Liver (tissue), 9 donors: Measurements from ENCODE around the gene TMEM178A. TPM values are rescaled to one million over a fixed set of nuclear protein-coding genes. Genes with fewer than 3 reads are reported as not detected.

Source experiments
- DNase-seq: peaks from one replicate; pipeline ENCODE4 v3.0.0-alpha.2; 2017; ENCODE audit warnings: low spot score
- H3K27ac ChIP-seq, 2 donors: one replicate each; pipeline ENCODE4 v1.7.0; 2013; ENCODE audit warnings: inconsistent platforms in 2 of 2, low read length in 2 of 2, control low read depth in 1 of 2, low read depth in 1 of 2, mild to moderate bottlenecking in 1 of 2
- H3K27me3 ChIP-seq, 4 donors: one replicate each; pipeline versions ENCODE4 v1.6.1 to v1.7.0; 2013; ENCODE audit warnings: low read length in 3 of 4, inconsistent platforms in 1 of 4, mild to moderate bottlenecking in 1 of 4, moderate library complexity in 1 of 4; ENCODE audit not compliant: control insufficient read depth in 4 of 4, insufficient read depth in 4 of 4
- H3K36me3 ChIP-seq, 4 donors: one replicate each; pipeline versions ENCODE4 v1.6.1 to v1.7.0; 2013; ENCODE audit warnings: low read length in 3 of 4, mild to moderate bottlenecking in 3 of 4, low read depth in 1 of 4, moderate library complexity in 1 of 4; ENCODE audit not compliant: control insufficient read depth in 4 of 4, insufficient read depth in 3 of 4
- H3K4me1 ChIP-seq, 4 donors: one replicate each; pipeline versions ENCODE4 v1.6.1 to v1.7.0; 2013; ENCODE audit warnings: low read length in 3 of 4, mild to moderate bottlenecking in 3 of 4, moderate library complexity in 1 of 4; ENCODE audit not compliant: control insufficient read depth in 4 of 4, insufficient read depth in 4 of 4
- H3K4me3 ChIP-seq, 3 donors: one replicate each; pipeline versions ENCODE4 v1.6.1 to v1.7.0; 2013; ENCODE audit warnings: low read length in 3 of 3, control low read depth in 1 of 3, low read depth in 1 of 3, mild to moderate bottlenecking in 1 of 3
- H3K9ac ChIP-seq, 2 donors: one replicate each; pipeline ENCODE4 v1.7.0; 2013; ENCODE audit warnings: low read length in 2 of 2, mild to moderate bottlenecking in 2 of 2, moderate library complexity in 2 of 2, control low read depth in 1 of 2, low read depth in 1 of 2
- H3K9me3 ChIP-seq, 4 donors: one replicate each; pipeline versions ENCODE4 v1.6.1 to v1.7.0; 2013; ENCODE audit warnings: low read length in 3 of 4; ENCODE audit not compliant: control insufficient read depth in 4 of 4
- FOXA1 ChIP-seq: IDR thresholded peaks from 2 replicates; pipeline ENCODE4 v1.6.1; 2016; ENCODE audit warnings: antibody characterized with exemption
- FOXA2 ChIP-seq: IDR thresholded peaks from 2 replicates; pipeline ENCODE4 v1.6.1; 2016; ENCODE audit warnings: antibody characterized with exemption
- GABPA ChIP-seq, 2 donors: IDR thresholded peaks in 1 of 2; conservative IDR thresholded peaks in 1 of 2; 2 replicates each; pipeline ENCODE4 v1.6.1; 2016; ENCODE audit warnings: antibody characterized with exemption in 2 of 2, mild to moderate bottlenecking in 1 of 2, moderate library complexity in 1 of 2
- HNF4A ChIP-seq, 2 donors: conservative IDR thresholded peaks; 2 replicates each; pipeline ENCODE4 v1.6.1; 2016; ENCODE audit warnings: antibody characterized with exemption in 2 of 2, mild to moderate bottlenecking in 2 of 2
- HNF4G ChIP-seq: IDR thresholded peaks from 2 replicates; pipeline ENCODE4 v1.6.1; 2016; ENCODE audit warnings: antibody characterized with exemption
- JUND ChIP-seq, 2 donors: IDR thresholded peaks; 2 replicates each; pipeline ENCODE4 v1.6.1; 2016; ENCODE audit warnings: antibody characterized with exemption in 2 of 2
- NR2F2 ChIP-seq: IDR thresholded peaks from 2 replicates; pipeline ENCODE4 v1.6.1; 2016; ENCODE audit warnings: antibody characterized with exemption
- RAD21 ChIP-seq, 2 donors: IDR thresholded peaks; 2 replicates each; pipeline ENCODE4 v1.6.1; 2016; ENCODE audit warnings: antibody characterized with exemption in 2 of 2, mild to moderate bottlenecking in 2 of 2
- RXRA ChIP-seq, 2 donors: IDR thresholded peaks; 2 replicates each; pipeline ENCODE4 v1.6.1; 2017 to 2018; ENCODE audit warnings: antibody characterized with exemption in 2 of 2, mild to moderate bottlenecking in 1 of 2
- SP1 ChIP-seq: IDR thresholded peaks from 2 replicates; pipeline ENCODE4 v1.6.1; 2018; ENCODE audit warnings: antibody characterized with exemption, mild to moderate bottlenecking
- TAF1 ChIP-seq: conservative IDR thresholded peaks from 2 replicates; pipeline ENCODE4 v1.6.1; 2016; ENCODE audit warnings: antibody characterized with exemption, mild to moderate bottlenecking
- YY1 ChIP-seq: IDR thresholded peaks from 2 replicates; pipeline ENCODE4 v1.6.1; 2016; ENCODE audit warnings: antibody characterized with exemption, mild to moderate bottlenecking
- WGBS: extraction: QIAGEN DNeasy Blood & Tissue Kit; methylation state at CpG from one replicate; pipeline ENCODE4 v1.1.7; 2013; 5-methylcytosine and 5-hydroxymethylcytosine counted together
- polyA plus RNA-seq, 2 donors: library from polyadenylated mRNA; stranded (reverse) in 1 of 2; unstranded in 1 of 2; fragments of 200-250 nt in 1 of 2; fragments of >200 nt in 1 of 2; fragmentation: Nextera tagmentation in 1 of 2; extraction: Ambion mirVana in 1 of 2; gene quantifications; one replicate each; pipeline versions ENCODE4 v1.2.1 to v1.2.3, GENCODE V29; 2013 to 2015
- total RNA-seq, 2 donors: library from RNA; depleted of rRNA; stranded (reverse); fragments of >200 nt; gene quantifications; one replicate each; pipeline ENCODE4 v1.2.3, GENCODE V29; 2014
- TF ChIP-seq, protein P1 (sequence below): IDR thresholded peaks from 2 replicates; pipeline ENCODE4 v1.6.1; 2016; ENCODE audit warnings: antibody characterized with exemption
- TF ChIP-seq, protein P2 (sequence below): IDR thresholded peaks from 2 replicates; pipeline ENCODE4 v1.6.1; 2016; ENCODE audit warnings: antibody characterized with exemption, mild to moderate bottlenecking
- TF ChIP-seq, protein P3 (sequence below): fragments of 150-350 bp; IDR thresholded peaks from 2 replicates; pipeline ENCODE4 v1.5.1; 2017; ENCODE audit warnings: improper control_type of control experiment, low read depth, low read length; ENCODE audit not compliant: missing input control
- TF ChIP-seq, protein P4 (sequence below): IDR thresholded peaks from 2 replicates; pipeline ENCODE4 v1.6.1; 2016; ENCODE audit warnings: antibody characterized with exemption
- TF ChIP-seq, protein P5 (sequence below): IDR thresholded peaks from 2 replicates; pipeline ENCODE4 v1.6.1; 2016; ENCODE audit warnings: antibody characterized with exemption
- donor health status: healthy.
- donor health status: healthy.
- donor health status: healthy.
- donor health status: healthy.
- donor health status: healthy.

TMEM178A gene
- total and polyA plus RNA-seq, 4 donors, result 0.21 to 0.64 (median 0.49) TPM

DNA sequence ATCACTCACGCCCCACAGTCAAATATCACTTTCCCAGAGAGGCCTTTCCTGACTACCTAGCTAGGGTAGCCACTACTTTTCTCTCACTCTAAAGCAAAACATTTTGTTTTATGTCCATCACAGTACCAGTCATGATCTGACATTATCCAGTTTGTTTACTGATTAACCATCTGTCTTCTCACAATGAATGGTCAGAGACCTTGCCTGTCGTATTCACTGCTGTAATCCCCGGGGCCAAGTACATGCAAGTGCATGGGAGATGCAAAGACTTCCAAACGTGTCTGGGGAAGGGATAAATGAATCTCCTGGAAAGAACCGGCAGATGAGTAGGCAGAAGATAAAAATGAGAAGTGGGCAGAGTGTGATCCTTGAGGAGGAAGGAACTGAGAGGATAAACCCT is 73.7 kb downstream of the TMEM178A start:
- Histone ChIP-seq H3K36me3 (peaks cover 1 to 44% (median 13%) of the 10 kb centered on the region in 4 donors), H3K9me3 (no peaks in the 10 kb centered on the region), H3K4me1 (no peaks in the 10 kb centered on the region), H3K9ac (no peak overlapping the region), H3K27ac (no peak overlapping the region), H3K27me3 (no peaks in the 10 kb centered on the region), H3K4me3 (no peak overlapping the region)
- 73% methylated on average over 5 of the region's 5 CpGs for WGBS
- no peak for TF ChIP-seq SP1
- no peak for TF ChIP-seq FOXA2
- TF ChIP-seq GABPA (IDR thresholded peaks at IDR 0.05 in 1 of 2, conservative IDR thresholded peaks at IDR 0.05 in 1 of 2), result no peak
- no peak for TF ChIP-seq YY1
- TF ChIP-seq, protein P1, sequence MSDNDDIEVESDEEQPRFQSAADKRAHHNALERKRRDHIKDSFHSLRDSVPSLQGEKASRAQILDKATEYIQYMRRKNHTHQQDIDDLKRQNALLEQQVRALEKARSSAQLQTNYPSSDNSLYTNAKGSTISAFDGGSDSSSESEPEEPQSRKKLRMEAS, result no peak
- TF ChIP-seq, protein P2, sequence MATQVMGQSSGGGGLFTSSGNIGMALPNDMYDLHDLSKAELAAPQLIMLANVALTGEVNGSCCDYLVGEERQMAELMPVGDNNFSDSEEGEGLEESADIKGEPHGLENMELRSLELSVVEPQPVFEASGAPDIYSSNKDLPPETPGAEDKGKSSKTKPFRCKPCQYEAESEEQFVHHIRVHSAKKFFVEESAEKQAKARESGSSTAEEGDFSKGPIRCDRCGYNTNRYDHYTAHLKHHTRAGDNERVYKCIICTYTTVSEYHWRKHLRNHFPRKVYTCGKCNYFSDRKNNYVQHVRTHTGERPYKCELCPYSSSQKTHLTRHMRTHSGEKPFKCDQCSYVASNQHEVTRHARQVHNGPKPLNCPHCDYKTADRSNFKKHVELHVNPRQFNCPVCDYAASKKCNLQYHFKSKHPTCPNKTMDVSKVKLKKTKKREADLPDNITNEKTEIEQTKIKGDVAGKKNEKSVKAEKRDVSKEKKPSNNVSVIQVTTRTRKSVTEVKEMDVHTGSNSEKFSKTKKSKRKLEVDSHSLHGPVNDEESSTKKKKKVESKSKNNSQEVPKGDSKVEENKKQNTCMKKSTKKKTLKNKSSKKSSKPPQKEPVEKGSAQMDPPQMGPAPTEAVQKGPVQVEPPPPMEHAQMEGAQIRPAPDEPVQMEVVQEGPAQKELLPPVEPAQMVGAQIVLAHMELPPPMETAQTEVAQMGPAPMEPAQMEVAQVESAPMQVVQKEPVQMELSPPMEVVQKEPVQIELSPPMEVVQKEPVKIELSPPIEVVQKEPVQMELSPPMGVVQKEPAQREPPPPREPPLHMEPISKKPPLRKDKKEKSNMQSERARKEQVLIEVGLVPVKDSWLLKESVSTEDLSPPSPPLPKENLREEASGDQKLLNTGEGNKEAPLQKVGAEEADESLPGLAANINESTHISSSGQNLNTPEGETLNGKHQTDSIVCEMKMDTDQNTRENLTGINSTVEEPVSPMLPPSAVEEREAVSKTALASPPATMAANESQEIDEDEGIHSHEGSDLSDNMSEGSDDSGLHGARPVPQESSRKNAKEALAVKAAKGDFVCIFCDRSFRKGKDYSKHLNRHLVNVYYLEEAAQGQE, result no peak
- TF ChIP-seq TAF1, result no peak
- no peak for TF ChIP-seq NR2F2
- TF ChIP-seq, protein P3, sequence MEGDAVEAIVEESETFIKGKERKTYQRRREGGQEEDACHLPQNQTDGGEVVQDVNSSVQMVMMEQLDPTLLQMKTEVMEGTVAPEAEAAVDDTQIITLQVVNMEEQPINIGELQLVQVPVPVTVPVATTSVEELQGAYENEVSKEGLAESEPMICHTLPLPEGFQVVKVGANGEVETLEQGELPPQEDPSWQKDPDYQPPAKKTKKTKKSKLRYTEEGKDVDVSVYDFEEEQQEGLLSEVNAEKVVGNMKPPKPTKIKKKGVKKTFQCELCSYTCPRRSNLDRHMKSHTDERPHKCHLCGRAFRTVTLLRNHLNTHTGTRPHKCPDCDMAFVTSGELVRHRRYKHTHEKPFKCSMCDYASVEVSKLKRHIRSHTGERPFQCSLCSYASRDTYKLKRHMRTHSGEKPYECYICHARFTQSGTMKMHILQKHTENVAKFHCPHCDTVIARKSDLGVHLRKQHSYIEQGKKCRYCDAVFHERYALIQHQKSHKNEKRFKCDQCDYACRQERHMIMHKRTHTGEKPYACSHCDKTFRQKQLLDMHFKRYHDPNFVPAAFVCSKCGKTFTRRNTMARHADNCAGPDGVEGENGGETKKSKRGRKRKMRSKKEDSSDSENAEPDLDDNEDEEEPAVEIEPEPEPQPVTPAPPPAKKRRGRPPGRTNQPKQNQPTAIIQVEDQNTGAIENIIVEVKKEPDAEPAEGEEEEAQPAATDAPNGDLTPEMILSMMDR, result no peak
- TF ChIP-seq FOXA1, result no peak
- TF ChIP-seq HNF4A (conservative IDR thresholded peaks at IDR 0.05), result no peak
- TF ChIP-seq JUND (IDR thresholded peaks at IDR 0.05), result no peak
- no peak for TF ChIP-seq RXRA (IDR thresholded peaks at IDR 0.05)
- no peak for TF ChIP-seq RAD21 (IDR thresholded peaks at IDR 0.05)
- TF ChIP-seq, protein P4, sequence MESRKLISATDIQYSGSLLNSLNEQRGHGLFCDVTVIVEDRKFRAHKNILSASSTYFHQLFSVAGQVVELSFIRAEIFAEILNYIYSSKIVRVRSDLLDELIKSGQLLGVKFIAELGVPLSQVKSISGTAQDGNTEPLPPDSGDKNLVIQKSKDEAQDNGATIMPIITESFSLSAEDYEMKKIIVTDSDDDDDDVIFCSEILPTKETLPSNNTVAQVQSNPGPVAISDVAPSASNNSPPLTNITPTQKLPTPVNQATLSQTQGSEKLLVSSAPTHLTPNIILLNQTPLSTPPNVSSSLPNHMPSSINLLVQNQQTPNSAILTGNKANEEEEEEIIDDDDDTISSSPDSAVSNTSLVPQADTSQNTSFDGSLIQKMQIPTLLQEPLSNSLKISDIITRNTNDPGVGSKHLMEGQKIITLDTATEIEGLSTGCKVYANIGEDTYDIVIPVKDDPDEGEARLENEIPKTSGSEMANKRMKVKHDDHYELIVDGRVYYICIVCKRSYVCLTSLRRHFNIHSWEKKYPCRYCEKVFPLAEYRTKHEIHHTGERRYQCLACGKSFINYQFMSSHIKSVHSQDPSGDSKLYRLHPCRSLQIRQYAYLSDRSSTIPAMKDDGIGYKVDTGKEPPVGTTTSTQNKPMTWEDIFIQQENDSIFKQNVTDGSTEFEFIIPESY, result no peak
- no peak for TF ChIP-seq HNF4G
- DNase-seq, result no peak

DNA sequence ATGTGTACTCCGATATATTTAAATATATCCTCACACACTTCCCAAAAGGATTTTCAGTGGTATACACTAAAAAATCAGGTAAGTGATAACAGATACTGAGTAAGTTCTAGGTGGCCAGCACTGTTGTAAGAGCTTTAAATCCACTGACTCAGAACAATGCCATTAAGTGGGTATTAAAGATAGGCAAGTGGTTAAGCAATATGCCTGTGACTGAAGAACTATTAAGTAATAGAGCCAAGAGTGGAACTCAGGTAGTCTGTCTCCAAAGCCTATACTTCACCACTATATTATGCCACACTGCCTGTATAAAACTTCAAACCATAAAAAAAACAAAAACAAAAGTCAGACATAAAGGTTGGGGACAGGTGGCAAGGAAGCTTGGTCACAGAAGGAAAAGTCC is 76.2 kb downstream of the TMEM178A start:
- no peak for DNase-seq
- Histone ChIP-seq H3K4me1 (no peaks in the 10 kb centered on the region), H3K9ac (no peak overlapping the region), H3K9me3 (no peaks in the 10 kb centered on the region), H3K27me3 (no peaks in the 10 kb centered on the region), H3K36me3 (peaks cover 1 to 33% (median 13%) of the 10 kb centered on the region in 4 donors), H3K27ac (no peak overlapping the region), H3K4me3 (no peak overlapping the region)
- WGBS, result 97% methylated on average over 1 of the region's 1 CpG
- TF ChIP-seq FOXA1 (no peak), YY1 (no peak), JUND (IDR thresholded peaks at IDR 0.05) (no peak), SP1 (no peak), HNF4A (conservative IDR thresholded peaks at IDR 0.05) (no peak), FOXA2 (no peak), RXRA (IDR thresholded peaks at IDR 0.05) (no peak)
- TF ChIP-seq, protein P1, result no peak
- TF ChIP-seq, protein P2, result no peak
- TF ChIP-seq, protein P5, sequence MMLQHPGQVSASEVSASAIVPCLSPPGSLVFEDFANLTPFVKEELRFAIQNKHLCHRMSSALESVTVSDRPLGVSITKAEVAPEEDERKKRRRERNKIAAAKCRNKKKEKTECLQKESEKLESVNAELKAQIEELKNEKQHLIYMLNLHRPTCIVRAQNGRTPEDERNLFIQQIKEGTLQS, result no peak
- TF ChIP-seq, protein P3, result no peak
